ENCODE data around the gene IFT81.

- TF ChIP-seq CTCF (IDR thresholded peaks at IDR 0.05) (no peak), POLR2A (IDR thresholded peaks at IDR 0.05) (no peak)
These were observed 8.5 kb upstream of the IFT81 start for GRCh38 chr12:110115675-110116074.
